ENCODE data around the gene VPS13C. TPM values are rescaled to one million over a fixed set of nuclear protein-coding genes. Genes with fewer than 3 reads are reported as not detected.

The VPS13C gene
- total and polyA plus RNA-seq, 2 donors (not counting 1 experiment from before 2014, with no cell fraction given): 40.0 to 236 TPM

DNA sequence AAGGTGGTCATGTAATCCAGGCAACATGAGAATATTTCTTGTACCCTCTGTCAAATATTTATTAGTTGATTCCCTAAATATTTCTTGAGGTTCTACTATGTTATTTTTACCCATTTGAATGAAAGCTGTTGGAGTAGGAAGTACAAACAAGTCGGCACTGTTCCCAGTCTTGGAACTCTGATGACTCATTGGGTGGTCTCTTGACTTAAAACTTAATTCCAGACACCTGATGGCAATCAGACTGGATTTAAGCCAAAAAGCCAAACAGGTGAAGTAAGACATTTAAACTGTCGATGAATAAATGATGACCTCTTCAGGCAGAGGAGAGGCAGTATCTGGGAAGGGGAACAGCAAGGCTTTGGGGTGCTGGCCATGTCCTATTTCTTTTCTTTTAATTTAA is 29.4 kb upstream of the VPS13C start:
- no peak overlapping the region for H3K9ac ChIP-seq (ENCODE audit: low read length)
- TF ChIP-seq EZH2 (IDR thresholded peaks at IDR 0.05; ENCODE audit: borderline replicate concordance, insufficient read depth, low read depth, low read length, poor library complexity, severe bottlenecking) (no peak), CTCF (IDR thresholded peaks at IDR 0.05) (no peak)
- DNase-seq (no peak), ATAC-seq (ENCODE audit: low read depth) (no peak)
- Mint-ChIP-seq H3K27ac (no peak overlapping the region), H3K4me3 (no peak overlapping the region), H3K27me3 (peaks cover 13% of the 10 kb centered on the region), H3K9me3 (ENCODE audit: insufficient read depth) (peaks cover 1% of the 10 kb centered on the region), H3K4me1 (no peaks in the 10 kb centered on the region)
- peaks cover 0 to 3% (median 0%) of the 10 kb centered on the region in 4 experiments for H3K27me3 ChIP-seq (replicated peaks in 1 of 4; ENCODE audit: control extremely low read depth in 1 of 4, control insufficient read depth in 3 of 4, insufficient read depth in 4 of 4, low read length in 3 of 4)
- H3K4me3 ChIP-seq (ENCODE audit: control extremely low read depth in 1 of 5, extremely low read depth in 1 of 5, insufficient read depth in 1 of 5, low read depth in 2 of 5, low read length in 4 of 5): no peak overlapping the region
- H4K20me1 ChIP-seq (ENCODE audit: control insufficient read depth, insufficient read depth, low read length, poor library complexity, severe bottlenecking): no peaks in the 10 kb centered on the region
- no peak overlapping the region for H3K4me2 ChIP-seq (replicated peaks; ENCODE audit: low read depth, low read length, poor library complexity, severe bottlenecking)
- H3K36me3 ChIP-seq (replicated peaks in 1 of 2; ENCODE audit: control extremely low read depth in 1 of 2, control insufficient read depth in 1 of 2, extremely low read depth in 1 of 2, insufficient read depth in 2 of 2, low read length in 1 of 2): no peaks in the 10 kb centered on the region
- H3K27ac ChIP-seq (ENCODE audit: low read length in 2 of 2): no peak overlapping the region
- CTCF ChIA-PET: no interaction called here
- POLR2A ChIA-PET: no interaction called here
- H3K9me3 ChIP-seq (ENCODE audit: control extremely low read depth in 1 of 3, control insufficient read depth in 2 of 3, insufficient read depth in 1 of 3, low read length in 2 of 3): no peaks in the 10 kb centered on the region
- H3K4me1 ChIP-seq (ENCODE audit: control insufficient read depth in 2 of 2, insufficient read depth in 2 of 2, low read length in 2 of 2): no peaks in the 10 kb centered on the region
- no peak overlapping the region for H2AFZ ChIP-seq (ENCODE audit: insufficient read depth, low read depth, low read length, poor library complexity, severe bottlenecking)
- no peaks in the 10 kb centered on the region for H3K79me2 ChIP-seq (ENCODE audit: control insufficient read depth, insufficient read depth, low read length)
- WGBS (ENCODE audit: insufficient coverage): 100% methylated on average over 1 of the region's 2 CpGs
- intact Hi-C loops (cut with micrococcal nuclease): no loop called here

DNA sequence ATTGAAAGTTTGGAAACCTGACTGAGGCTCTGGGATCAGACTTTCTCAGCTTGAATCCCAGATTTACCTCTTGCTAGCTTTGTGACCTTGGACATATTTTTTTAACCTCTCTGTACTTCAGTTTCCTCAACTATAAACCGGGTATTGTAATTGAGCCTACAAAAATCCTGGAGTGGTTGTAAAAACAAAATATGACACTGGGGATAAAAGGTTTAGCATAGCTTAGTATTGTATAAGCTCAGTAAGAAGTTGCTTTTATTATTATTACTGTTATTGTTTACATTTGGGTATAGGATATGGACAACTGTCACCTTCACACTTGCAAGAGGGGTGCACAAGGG is 28.1 kb upstream of the VPS13C start:
- ATAC-seq (ENCODE audit: low read depth) (no peak), DNase-seq (no peak)
- Histone ChIP-seq H3K27me3 (replicated peaks in 1 of 4; ENCODE audit: control extremely low read depth in 1 of 4, control insufficient read depth in 3 of 4, insufficient read depth in 4 of 4, low read length in 3 of 4) (peaks cover 0 to 3% (median 0%) of the 10 kb centered on the region in 4 experiments), H2AFZ (ENCODE audit: insufficient read depth, low read depth, low read length, poor library complexity, severe bottlenecking) (no peak overlapping the region), H3K4me1 (ENCODE audit: control insufficient read depth in 2 of 2, insufficient read depth in 2 of 2, low read length in 2 of 2) (no peaks in the 10 kb centered on the region), H3K9ac (ENCODE audit: low read length) (no peak overlapping the region), H4K20me1 (ENCODE audit: control insufficient read depth, insufficient read depth, low read length, poor library complexity, severe bottlenecking) (no peaks in the 10 kb centered on the region), H3K36me3 (replicated peaks in 1 of 2; ENCODE audit: control extremely low read depth in 1 of 2, control insufficient read depth in 1 of 2, extremely low read depth in 1 of 2, insufficient read depth in 2 of 2, low read length in 1 of 2) (no peaks in the 10 kb centered on the region), H3K9me3 (ENCODE audit: control extremely low read depth in 1 of 3, control insufficient read depth in 2 of 3, insufficient read depth in 1 of 3, low read length in 2 of 3) (peaks cover 0 to 2% (median 0%) of the 10 kb centered on the region in 3 donors), H3K4me2 (replicated peaks; ENCODE audit: low read depth, low read length, poor library complexity, severe bottlenecking) (no peak overlapping the region), H3K27ac (ENCODE audit: low read length in 2 of 2) (no peak overlapping the region), H3K79me2 (ENCODE audit: control insufficient read depth, insufficient read depth, low read length) (no peaks in the 10 kb centered on the region), H3K4me3 (ENCODE audit: control extremely low read depth in 1 of 5, extremely low read depth in 1 of 5, insufficient read depth in 1 of 5, low read depth in 2 of 5, low read length in 4 of 5) (no peak overlapping the region)
- TF ChIP-seq EZH2 (IDR thresholded peaks at IDR 0.05; ENCODE audit: borderline replicate concordance, insufficient read depth, low read depth, low read length, poor library complexity, severe bottlenecking): no peak
- no peak for TF ChIP-seq CTCF (IDR thresholded peaks at IDR 0.05)
- Mint-ChIP-seq H3K4me3 (no peak overlapping the region), H3K9me3 (ENCODE audit: insufficient read depth) (peaks cover 8% of the 10 kb centered on the region), H3K27me3 (peaks cover 10% of the 10 kb centered on the region), H3K4me1 (no peaks in the 10 kb centered on the region), H3K27ac (no peak overlapping the region)
- WGBS (ENCODE audit: insufficient coverage): no CpG with 5 or more reads among the region's 1 CpG
- intact Hi-C loops (cut with micrococcal nuclease): no loop called here
- POLR2A ChIA-PET: no interaction called here
- CTCF ChIA-PET: interaction anchor here (1.6 kb wide), 1 partner anchor 22 kb away, joined by 3 read pairs; the partner anchor contains the start of gene C2CD4A
